Stimulated activated CD4-positive, alpha-beta T cell treated with anti-CD3 and anti-CD28 coated beads, TNF-alpha, amount 100 ng/mL, for 48 hours (primary cell): ENCODE measurements around the gene DOCK9.

Experiments
- DNase-seq, 3 donors: peaks; one replicate each; pipeline ENCODE4 v3.0.0-alpha.2; 2020; ENCODE audit warnings: low read depth in 3 of 3

The DOCK9 gene

GRCh38 chr13:98796191-98796590 lies 181.7 kb downstream of the DOCK9 start:
- no peak for DNase-seq

DNA sequence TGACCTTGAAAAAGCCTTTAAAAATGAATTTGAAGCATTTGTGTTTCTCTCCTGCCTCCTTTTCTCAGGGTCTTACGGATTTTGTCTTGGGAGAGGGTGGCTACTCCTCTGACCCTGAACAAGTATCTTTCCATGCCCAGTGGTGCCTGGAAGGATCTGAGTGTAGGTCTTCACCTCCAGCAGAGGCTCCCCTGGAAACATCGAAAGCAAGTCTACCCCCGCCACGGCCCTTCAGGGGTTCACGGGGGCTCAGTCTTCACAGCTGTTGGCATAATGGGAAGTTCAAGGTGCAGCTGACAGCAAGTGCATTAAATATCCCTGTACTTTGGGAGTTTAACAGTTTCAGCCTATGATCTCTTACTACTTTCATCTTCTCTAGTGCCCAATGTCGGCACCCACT lies 182.6 kb downstream of the DOCK9 start:
- no peak for DNase-seq

- no peak for DNase-seq
Measured at GRCh38 chr13:98794498-98794897, 183.4 kb downstream of the DOCK9 start.

DNA sequence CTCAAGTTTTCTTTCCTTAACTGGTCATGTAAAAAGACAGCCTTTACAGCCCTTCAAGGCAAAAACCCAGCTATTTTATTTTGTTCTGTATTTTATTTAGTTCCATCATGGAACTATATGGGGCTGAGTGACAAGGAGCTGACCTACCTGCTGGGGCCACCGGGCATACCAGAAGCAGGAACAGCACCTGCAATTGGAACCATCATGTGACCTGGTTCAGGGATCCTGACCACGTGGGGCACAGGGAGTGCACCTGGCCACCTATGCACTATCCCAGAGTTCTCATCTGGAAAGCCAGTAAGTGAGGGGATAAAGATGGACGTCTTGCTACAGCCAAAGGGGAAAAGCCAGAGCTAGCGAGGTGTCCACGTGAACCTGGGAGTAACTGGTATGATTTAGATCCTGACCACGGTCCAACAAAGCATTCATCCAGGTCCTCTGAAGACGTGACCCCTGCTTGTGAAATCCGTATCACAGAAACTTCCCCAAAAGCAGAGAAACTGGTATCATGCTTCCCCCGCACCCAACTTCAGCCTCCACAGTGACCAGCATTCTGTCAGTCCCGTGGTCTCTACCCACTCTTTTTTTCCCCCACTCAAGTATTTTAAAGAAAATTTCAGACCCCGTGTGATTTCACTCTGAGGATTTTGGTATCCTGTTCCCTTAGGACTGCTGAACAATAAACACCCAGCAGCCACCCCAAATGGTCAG lies 184.9 kb downstream of the DOCK9 start:
- DNase-seq = no peak

GRCh38 chr13:98792321-98792720 lies 185.5 kb downstream of the DOCK9 start:
- no peak for DNase-seq

- no peak for DNase-seq
Measured at GRCh38 chr13:98791611-98792010, 186.3 kb downstream of the DOCK9 start.

- no peak for DNase-seq
Measured at GRCh38 chr13:98787996-98788395, 189.9 kb downstream of the DOCK9 start.

DNA sequence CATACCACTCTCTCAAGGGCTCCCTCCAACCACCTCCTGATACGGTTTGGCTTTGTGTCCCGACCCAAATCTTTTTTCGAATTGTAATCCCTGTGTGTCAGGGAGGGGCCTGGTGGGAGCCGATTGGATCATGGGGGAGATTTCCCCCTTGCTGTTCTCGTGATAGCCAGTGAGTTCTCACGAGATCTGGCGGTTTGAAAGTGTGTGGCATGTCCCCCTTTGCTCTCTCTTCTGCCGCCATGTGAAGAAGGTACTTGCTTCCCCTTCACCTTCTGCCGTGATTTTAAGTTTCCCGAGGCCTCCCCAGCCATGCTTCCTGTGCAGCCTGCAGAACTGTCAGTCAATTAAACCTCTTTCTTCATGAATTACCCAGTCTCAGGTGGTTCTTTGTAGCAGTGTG lies 190.7 kb downstream of the DOCK9 start:
- no peak for DNase-seq

- no peak for DNase-seq
Measured at GRCh38 chr13:98786023-98786422, 191.8 kb downstream of the DOCK9 start.

DNA sequence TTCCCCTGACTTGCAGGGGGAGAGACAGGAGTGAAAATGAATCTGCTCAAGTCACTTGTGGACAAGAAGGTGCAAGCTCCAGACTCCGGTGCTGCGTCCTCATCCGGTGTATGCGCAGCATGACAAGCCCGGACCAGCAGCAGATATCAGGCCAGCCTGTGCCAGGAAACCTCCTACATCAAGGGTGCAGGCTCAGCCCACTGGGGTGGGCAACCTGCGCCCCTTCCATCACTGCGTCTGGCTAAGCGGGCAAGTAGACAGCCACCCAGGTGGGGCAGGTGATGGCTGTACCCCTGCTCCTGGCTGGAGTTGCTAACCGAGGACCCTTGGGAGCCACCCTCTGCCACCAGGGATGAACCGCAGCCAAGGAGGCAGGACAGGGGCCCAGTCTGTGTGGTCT lies 192.5 kb downstream of the DOCK9 start:
- no peak for DNase-seq

DNA sequence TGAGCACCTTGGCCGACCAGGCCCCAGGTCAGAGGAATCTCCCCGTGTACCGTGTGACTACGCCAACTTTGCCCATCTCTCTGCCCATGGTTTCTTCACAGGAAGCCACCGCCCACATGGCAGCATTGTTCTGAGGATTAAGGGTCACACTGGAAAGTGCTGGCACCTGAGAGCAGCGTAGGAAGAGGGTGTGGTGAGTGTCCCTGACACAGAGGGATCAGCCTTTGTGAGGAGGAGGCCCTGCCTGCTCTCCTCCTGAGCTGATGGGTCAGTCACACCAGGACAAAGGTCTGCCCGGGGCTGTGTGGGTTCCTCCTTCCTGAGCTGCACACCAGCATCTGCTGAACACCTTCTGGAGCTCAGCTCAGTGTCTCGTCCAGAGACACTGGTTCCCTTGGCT lies 193.2 kb downstream of the DOCK9 start:
- DNase-seq = no peak

- no peak for DNase-seq
Measured at GRCh38 chr13:98783856-98784478, 193.9 kb downstream of the DOCK9 start.

DNA sequence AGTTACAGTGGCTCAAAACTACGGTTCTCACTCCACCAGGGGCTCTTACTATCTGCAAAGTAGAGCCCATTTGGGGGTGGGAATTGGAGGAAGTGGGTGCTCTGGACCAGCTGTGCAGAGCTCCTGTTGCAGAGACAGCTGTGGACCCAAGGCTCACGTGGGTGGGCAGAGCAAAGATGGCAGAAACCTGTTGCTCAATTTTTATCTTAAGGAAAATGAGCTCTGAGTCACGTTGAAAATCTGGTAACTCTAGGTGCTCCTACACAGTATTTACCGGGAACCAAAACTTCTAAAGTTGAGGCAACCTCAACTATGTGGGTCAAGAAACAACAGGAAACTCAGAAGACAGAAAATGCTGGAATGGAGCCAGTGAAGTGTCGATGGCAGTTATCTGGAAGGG lies 195.2 kb downstream of the DOCK9 start:
- DNase-seq = no peak

DNA sequence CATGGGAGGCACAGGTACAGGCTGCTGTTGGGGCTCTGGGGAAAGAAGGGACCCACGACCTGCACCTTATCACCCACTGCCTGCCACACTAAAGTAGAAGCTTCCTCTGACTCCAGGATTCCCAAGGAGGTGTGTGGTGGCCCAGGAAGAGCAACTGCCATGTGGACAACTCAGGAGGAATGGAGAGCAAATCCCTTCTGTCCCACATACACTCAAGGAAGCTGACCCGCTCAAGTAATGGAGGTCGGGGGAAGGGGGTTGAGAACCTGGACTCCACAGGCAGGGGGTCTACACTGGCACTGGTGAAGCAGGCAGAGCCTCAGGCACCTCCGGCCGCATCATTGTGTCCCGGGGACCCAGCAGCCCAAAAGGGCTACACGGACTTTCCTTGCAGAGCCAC lies 196.0 kb downstream of the DOCK9 start:
- DNase-seq = no peak

DNA sequence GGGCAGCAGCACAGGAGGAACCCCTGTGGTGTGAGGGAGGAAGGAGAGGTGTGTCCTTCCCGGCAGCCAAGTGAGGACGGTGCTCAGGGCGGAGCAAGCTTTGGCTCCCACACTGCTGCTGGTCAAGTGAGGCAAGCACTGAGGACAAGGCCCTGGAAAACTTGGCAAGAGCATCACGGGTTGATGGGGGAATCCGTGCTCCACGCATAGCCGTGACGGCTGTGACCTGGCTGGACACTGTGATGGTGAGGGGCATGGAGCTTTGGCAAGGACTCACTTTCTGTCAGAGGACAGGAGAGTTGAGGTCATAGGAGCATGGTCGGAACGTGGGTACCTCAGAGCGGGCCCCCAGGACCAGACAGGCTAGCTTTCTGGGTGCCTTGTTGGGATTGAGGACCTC lies 196.4 kb downstream of the DOCK9 start:
- DNase-seq = no peak

DNA sequence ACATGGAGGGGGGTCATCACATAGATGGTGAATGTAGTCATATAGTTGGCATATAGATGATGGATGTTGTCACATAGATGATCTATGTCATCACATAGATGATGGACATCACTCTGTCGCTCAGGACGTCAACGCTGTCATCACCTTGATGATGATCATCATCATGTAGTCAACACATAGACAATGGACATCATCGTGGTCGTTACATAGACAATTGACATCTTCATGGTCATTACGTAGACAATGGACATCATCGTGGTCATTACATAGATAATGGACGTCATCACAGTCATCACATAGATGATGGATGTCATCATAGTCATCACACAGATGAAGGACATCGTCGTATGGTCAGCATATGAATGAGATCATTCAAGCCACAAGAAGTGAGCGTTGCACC lies 196.8 kb downstream of the DOCK9 start:
- DNase-seq = no peak

DNA sequence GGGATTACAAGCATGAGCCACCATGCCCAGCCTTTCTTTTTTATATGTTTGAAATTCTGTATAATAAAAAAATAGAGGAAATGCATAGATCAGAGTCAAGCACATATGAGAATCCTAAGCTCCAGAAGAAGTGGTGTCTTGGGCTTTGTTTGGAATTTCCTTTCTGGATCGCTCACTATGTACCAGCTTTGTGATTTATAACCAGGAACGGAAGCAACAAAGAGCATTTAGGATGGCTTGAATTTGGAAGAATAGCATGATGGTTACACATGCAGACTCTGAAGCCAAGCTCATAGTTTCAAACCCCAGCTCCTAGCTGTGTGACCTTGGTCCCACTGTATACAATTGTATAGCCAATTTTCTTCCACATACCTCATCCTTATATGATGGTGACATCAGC lies 197.4 kb downstream of the DOCK9 start:
- DNase-seq = no peak

DNA sequence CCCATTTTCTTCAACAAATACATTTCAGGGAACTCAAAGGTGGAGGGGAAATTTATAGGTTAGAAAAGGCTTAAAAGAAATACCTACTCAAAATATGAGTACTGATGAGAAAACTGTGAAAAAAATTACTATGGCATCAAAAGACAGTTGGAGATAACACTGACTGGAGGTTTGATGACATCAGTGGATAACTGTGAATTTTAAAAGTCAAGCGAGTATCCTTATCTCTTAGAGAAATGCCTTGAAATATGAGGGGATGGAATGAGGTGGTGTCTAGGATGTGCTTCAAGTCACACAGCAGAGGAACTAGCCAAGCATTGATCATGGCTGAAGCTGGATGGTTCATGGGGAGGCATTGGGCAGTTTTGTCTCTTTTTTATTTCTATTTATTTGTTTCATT lies 198.2 kb downstream of the DOCK9 start:
- no peak for DNase-seq

GRCh38 chr13:98778749-98779148 lies 199.1 kb downstream of the DOCK9 start:
- no peak for DNase-seq

DNA sequence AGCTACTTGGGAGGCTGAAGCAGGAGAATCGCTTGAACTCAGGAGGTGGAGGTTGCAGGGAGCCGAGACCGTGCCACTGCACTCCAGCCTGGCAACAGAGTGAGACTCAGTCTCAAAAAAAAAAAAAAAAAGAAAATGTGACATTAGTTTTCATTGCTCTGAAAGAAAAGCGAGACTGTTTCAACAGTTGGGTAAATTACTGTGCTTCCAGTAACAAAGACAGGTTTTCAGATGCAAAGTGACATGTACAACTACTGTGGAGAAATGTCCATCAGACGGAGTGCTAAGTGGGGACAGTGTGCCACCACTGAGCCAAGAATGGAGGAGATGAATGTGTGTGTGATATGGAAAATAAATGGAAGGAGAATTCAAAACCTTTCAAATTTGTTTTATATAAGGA lies 201.2 kb downstream of the DOCK9 start:
- no peak for DNase-seq

GRCh38 chr13:98775844-98776598 lies 201.8 kb downstream of the DOCK9 start:
- DNase-seq = no peak

GRCh38 chr13:98775386-98775785 lies 202.5 kb downstream of the DOCK9 start:
- no peak for DNase-seq

GRCh38 chr13:98774776-98775175 lies 203.1 kb downstream of the DOCK9 start:
- no peak for DNase-seq
